SK-N-SH treated with all-trans-retinoic acid at 6 μM for 48 hours (cell line): ENCODE results near the gene ARFGEF2.

Experiments used
- ATAC-seq: fragments of 200-7000 bp; cut with Tn5 transposase; 3 replicates; pipeline ENCODE4 v1.9.1; 2020; ENCODE audit warnings: mild to moderate bottlenecking, moderate library complexity
- ARNTL ChIP-seq: fragments of 450-650 bp; formaldehyde crosslinking; IDR thresholded peaks from 2 replicates; pipeline ENCODE4 v1.5.0; 2020; ENCODE audit warnings: low read depth, mild to moderate bottlenecking, moderate library complexity, borderline replicate concordance
- BACH2 ChIP-seq: fragments of 250-450 bp; sonication (Bioruptor Pico); IDR thresholded peaks from 2 replicates; pipeline ENCODE4 v1.9.0; 2021; ENCODE audit warnings: mild to moderate bottlenecking, borderline replicate concordance
- CSDC2 ChIP-seq: fragments of 250-450 bp; sonication (Bioruptor Pico); IDR thresholded peaks from 2 replicates; pipeline ENCODE4 v1.5.0; 2020; ENCODE audit warnings: mild to moderate bottlenecking, moderate library complexity
- ESRRG ChIP-seq: fragments of 250-450 bp; sonication (Bioruptor Pico); IDR thresholded peaks from 2 replicates; pipeline ENCODE4 v1.6.1; 2021; ENCODE audit warnings: mild to moderate bottlenecking
- GLIS3 ChIP-seq: fragments of 250-450 bp; sonication (Bioruptor Pico); IDR thresholded peaks from 2 replicates; pipeline ENCODE4 v1.5.0; 2020; ENCODE audit warnings: mild to moderate bottlenecking, moderate library complexity
- ISL1 ChIP-seq: fragments of 250-450 bp; sonication (Bioruptor Pico); IDR thresholded peaks from 2 replicates; pipeline ENCODE4 v2.1.2; 2022; ENCODE audit warnings: mild to moderate bottlenecking, moderate library complexity
- OSR1 ChIP-seq: fragments of 250-450 bp; sonication (Bioruptor Pico); IDR thresholded peaks from 2 replicates; pipeline ENCODE4 v1.8.0; 2022; ENCODE audit warnings: moderate library complexity, mild to moderate bottlenecking, inconsistent platforms
- PPARA ChIP-seq: fragments of 250-450 bp; sonication (Bioruptor Pico); IDR thresholded peaks from 2 replicates; pipeline ENCODE4 v1.5.0; 2020; ENCODE audit warnings: mild to moderate bottlenecking, borderline replicate concordance
- SNAI2 ChIP-seq: fragments of 250-450 bp; sonication (Bioruptor Pico); IDR thresholded peaks from 2 replicates; pipeline ENCODE4 v1.5.0; 2020; ENCODE audit warnings: mild to moderate bottlenecking, moderate library complexity
- TOX ChIP-seq: fragments of 250-450 bp; sonication (Bioruptor Pico); IDR thresholded peaks from 2 replicates; pipeline ENCODE4 v1.8.0; 2021; ENCODE audit warnings: mild to moderate bottlenecking, moderate library complexity, borderline replicate concordance
- ZC3H10 ChIP-seq: fragments of 250-450 bp; sonication (Bioruptor Pico); IDR thresholded peaks from 2 replicates; pipeline ENCODE4 v1.5.1; 2021; ENCODE audit warnings: mild to moderate bottlenecking, moderate library complexity
- ZFP3 ChIP-seq: fragments of 250-450 bp; sonication (Bioruptor Pico); IDR thresholded peaks from 2 replicates; pipeline ENCODE4 v1.5.0; 2020; ENCODE audit warnings: mild to moderate bottlenecking, moderate library complexity
- ZFP30 ChIP-seq: fragments of 450-650 bp; formaldehyde crosslinking; IDR thresholded peaks from 2 replicates; pipeline ENCODE4 v1.5.0; 2022; ENCODE audit warnings: mild to moderate bottlenecking, moderate library complexity
- ZNF70 ChIP-seq: fragments of 450-650 bp; formaldehyde crosslinking; IDR thresholded peaks from 2 replicates; pipeline ENCODE4 v1.5.0; 2020; ENCODE audit warnings: mild to moderate bottlenecking, moderate library complexity
- ZNF8 ChIP-seq: fragments of 450-650 bp; formaldehyde crosslinking; IDR thresholded peaks from 2 replicates; pipeline ENCODE4 v1.5.0; 2020; ENCODE audit warnings: mild to moderate bottlenecking, moderate library complexity
- TF ChIP-seq, protein P1 (sequence below): fragments of 250-450 bp; sonication (Bioruptor Pico); IDR thresholded peaks from 2 replicates; pipeline ENCODE4 v1.5.1; 2020; ENCODE audit warnings: low read depth, mild to moderate bottlenecking, moderate library complexity
- TF ChIP-seq, protein P2 (sequence below): fragments of 250-450 bp; sonication (Bioruptor Pico); IDR thresholded peaks from 2 replicates; pipeline ENCODE4 v1.5.1; 2021; ENCODE audit warnings: mild to moderate bottlenecking, moderate library complexity
- TF ChIP-seq, protein P3 (sequence below): fragments of 250-450 bp; sonication (Bioruptor Pico); IDR thresholded peaks from 2 replicates; pipeline ENCODE4 v1.8.0; 2020; ENCODE audit warnings: mild to moderate bottlenecking, moderate library complexity, borderline replicate concordance
- TF ChIP-seq, protein P4 (sequence below): fragments of 250-450 bp; sonication (Bioruptor Pico); IDR thresholded peaks from 2 replicates; pipeline ENCODE4 v1.5.0; 2020; ENCODE audit warnings: mild to moderate bottlenecking, moderate library complexity

Gene ARFGEF2

DNA sequence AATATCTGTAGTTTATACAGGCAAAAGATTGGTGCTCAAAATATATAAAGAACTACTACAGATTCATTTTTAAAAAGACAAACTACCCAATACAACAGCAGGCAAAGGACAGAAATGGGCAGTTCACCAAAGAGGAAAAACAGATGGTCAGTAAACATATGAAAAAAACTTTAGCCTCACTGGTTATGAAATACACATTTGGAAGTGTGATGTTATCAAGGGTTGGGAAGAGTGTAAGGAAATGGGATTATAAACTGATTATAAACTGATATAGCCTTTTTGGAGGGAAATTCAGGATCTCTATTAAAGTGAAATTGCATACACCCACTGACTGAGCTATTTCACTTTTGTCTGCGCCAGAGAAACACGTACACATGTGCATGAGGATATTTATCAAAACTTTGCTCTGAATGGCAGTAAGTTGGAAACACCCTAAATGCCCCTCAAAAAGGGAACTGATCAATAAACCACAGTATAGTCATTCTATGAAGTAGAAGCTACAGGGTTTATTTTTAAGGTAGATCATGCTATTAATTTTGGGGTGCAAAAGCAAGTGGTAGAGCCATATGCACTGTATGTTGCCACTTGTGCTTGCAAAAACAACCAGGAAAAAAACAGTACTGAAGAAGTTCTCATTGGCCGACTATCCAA is 32.2 kb upstream of the ARFGEF2 start:
- no peak for ATAC-seq
- TF ChIP-seq, protein P1, sequence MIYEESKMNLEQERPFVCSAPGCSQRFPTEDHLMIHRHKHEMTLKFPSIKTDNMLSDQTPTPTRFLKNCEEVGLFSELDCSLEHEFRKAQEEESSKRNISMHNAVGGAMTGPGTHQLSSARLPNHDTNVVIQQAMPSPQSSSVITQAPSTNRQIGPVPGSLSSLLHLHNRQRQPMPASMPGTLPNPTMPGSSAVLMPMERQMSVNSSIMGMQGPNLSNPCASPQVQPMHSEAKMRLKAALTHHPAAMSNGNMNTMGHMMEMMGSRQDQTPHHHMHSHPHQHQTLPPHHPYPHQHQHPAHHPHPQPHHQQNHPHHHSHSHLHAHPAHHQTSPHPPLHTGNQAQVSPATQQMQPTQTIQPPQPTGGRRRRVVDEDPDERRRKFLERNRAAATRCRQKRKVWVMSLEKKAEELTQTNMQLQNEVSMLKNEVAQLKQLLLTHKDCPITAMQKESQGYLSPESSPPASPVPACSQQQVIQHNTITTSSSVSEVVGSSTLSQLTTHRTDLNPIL (CRISPR knock-in tag), result no peak
- TF ChIP-seq BACH2 (no peak), SNAI2 (CRISPR knock-in tag) (no peak), ZC3H10 (CRISPR knock-in tag) (no peak), OSR1 (CRISPR knock-in tag) (no peak), ARNTL (CRISPR knock-in tag) (no peak), ESRRG (CRISPR knock-in tag) (no peak), ZFP30 (no peak)
- TF ChIP-seq, protein P2, sequence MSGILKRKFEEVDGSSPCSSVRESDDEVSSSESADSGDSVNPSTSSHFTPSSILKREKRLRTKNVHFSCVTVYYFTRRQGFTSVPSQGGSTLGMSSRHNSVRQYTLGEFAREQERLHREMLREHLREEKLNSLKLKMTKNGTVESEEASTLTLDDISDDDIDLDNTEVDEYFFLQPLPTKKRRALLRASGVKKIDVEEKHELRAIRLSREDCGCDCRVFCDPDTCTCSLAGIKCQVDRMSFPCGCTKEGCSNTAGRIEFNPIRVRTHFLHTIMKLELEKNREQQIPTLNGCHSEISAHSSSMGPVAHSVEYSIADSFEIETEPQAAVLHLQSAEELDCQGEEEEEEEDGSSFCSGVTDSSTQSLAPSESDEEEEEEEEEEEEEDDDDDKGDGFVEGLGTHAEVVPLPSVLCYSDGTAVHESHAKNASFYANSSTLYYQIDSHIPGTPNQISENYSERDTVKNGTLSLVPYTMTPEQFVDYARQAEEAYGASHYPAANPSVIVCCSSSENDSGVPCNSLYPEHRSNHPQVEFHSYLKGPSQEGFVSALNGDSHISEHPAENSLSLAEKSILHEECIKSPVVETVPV (CRISPR knock-in tag), result no peak
- TF ChIP-seq, protein P3, sequence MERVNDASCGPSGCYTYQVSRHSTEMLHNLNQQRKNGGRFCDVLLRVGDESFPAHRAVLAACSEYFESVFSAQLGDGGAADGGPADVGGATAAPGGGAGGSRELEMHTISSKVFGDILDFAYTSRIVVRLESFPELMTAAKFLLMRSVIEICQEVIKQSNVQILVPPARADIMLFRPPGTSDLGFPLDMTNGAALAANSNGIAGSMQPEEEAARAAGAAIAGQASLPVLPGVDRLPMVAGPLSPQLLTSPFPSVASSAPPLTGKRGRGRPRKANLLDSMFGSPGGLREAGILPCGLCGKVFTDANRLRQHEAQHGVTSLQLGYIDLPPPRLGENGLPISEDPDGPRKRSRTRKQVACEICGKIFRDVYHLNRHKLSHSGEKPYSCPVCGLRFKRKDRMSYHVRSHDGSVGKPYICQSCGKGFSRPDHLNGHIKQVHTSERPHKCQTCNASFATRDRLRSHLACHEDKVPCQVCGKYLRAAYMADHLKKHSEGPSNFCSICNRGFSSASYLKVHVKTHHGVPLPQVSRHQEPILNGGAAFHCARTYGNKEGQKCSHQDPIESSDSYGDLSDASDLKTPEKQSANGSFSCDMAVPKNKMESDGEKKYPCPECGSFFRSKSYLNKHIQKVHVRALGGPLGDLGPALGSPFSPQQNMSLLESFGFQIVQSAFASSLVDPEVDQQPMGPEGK (CRISPR knock-in tag), result no peak

DNA sequence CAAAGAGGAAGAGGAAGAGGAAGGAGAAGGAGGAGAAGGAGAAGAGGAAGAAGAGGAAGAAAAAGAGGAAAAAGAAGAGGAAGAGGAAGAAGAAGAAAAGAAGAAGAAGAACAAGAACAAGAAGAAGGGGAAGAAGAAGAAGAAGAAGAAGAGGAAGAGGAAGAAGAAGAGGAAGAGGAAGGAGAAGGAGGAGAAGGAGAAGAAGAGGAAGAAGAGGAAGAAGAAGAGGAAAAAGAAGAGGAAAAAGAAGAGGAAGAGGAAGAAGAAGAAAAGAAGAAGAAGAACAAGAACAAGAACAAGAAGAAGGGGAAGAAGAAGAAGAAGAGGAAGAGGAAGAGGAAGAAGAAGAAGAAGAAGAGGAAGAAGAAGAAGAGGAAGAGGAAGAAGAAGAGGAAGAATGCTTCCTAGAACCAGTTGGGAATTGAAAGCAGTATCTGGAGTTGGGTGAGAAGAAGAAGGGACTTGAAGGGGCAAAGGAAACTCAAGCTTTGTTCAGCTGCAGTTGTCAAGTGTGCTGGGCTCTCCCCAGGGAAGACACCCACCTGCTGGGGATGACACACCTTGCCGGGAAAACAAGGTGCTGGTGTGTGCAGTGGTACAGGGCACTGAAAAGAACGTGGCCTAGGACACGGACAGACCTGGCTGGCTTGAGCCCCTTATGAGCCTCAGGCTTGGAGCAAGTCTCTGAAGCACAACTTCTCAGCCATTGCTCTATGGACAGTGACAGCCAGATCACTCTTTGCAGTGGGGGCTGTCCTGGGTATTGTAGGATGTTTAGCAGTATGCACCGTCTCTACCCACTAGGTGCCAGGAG is 30.1 kb upstream of the ARFGEF2 start:
- ATAC-seq, result no peak
- TF ChIP-seq TOX (CRISPR knock-in tag), result no peak
- TF ChIP-seq, protein P2 (CRISPR knock-in tag), result no peak
- no peak for TF ChIP-seq ZFP3 (CRISPR knock-in tag)
- TF ChIP-seq, protein P1 (CRISPR knock-in tag), result no peak
- TF ChIP-seq PPARA, result no peak
- TF ChIP-seq ARNTL (CRISPR knock-in tag), result no peak
- no peak for TF ChIP-seq ISL1

DNA sequence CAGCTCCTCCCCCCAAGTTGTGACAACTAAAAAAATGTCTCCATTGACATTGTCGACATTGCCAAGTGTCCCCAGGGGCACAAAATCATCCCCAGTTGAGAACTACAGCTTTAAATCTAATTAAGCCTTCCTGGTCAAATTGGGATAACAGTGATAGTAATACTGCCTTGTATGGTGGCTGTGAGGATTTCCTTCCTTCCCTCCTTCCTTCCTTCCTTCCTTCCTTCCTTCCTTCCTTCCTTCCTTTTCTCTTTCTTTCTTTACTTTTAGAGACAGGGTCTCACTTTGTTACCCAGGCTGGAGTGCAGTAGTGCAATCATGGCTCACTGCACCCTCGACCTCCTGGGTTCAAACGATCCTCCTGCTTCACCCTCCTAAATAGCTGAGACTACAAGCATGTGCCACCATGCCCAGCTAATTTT is 29.5 kb upstream of the ARFGEF2 start:
- TF ChIP-seq, protein P1 (CRISPR knock-in tag), result no peak
- TF ChIP-seq OSR1 (CRISPR knock-in tag), result no peak
- TF ChIP-seq CSDC2, result no peak
- no peak for TF ChIP-seq ZNF8 (CRISPR knock-in tag)
- TF ChIP-seq, all 23 proteins: peak for 0
- ATAC-seq, result no peak

DNA sequence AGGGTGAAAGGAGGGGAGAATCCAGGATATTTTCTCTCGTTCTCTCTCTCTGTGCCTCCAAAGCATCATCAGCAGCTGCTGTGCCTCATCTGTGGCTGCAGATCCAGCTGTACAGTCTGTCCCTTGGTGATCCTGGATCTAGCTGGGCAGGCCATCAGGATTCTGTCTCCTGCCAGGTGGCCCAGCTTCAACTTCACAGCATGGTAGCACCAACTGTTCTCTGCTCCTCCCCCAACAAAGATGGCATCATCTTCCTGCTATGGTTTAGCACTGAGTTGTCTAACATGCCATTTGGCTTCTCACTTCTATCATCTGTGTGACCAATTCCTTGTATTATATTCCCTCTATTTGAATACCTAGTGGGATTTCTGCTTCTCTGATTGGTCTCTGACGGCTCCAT is 28.6 kb upstream of the ARFGEF2 start:
- no peak for ATAC-seq
- TF ChIP-seq ISL1, result no peak
- TF ChIP-seq ZFP3 (CRISPR knock-in tag), result no peak
- TF ChIP-seq, protein P2 (CRISPR knock-in tag), result no peak
- no peak for TF ChIP-seq CSDC2
- no peak for TF ChIP-seq ZNF70 (CRISPR knock-in tag)
- TF ChIP-seq, protein P4, sequence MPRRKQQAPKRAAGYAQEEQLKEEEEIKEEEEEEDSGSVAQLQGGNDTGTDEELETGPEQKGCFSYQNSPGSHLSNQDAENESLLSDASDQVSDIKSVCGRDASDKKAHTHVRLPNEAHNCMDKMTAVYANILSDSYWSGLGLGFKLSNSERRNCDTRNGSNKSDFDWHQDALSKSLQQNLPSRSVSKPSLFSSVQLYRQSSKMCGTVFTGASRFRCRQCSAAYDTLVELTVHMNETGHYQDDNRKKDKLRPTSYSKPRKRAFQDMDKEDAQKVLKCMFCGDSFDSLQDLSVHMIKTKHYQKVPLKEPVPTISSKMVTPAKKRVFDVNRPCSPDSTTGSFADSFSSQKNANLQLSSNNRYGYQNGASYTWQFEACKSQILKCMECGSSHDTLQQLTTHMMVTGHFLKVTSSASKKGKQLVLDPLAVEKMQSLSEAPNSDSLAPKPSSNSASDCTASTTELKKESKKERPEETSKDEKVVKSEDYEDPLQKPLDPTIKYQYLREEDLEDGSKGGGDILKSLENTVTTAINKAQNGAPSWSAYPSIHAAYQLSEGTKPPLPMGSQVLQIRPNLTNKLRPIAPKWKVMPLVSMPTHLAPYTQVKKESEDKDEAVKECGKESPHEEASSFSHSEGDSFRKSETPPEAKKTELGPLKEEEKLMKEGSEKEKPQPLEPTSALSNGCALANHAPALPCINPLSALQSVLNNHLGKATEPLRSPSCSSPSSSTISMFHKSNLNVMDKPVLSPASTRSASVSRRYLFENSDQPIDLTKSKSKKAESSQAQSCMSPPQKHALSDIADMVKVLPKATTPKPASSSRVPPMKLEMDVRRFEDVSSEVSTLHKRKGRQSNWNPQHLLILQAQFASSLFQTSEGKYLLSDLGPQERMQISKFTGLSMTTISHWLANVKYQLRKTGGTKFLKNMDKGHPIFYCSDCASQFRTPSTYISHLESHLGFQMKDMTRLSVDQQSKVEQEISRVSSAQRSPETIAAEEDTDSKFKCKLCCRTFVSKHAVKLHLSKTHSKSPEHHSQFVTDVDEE, result no peak
- no peak for TF ChIP-seq GLIS3 (CRISPR knock-in tag)
